ENCODE data around the gene EDN1. TPM values are rescaled to one million over a fixed set of nuclear protein-coding genes. Genes with fewer than 3 reads are reported as not detected.

EDN1 gene
- total RNA-seq, 1 donor from 2014 or later: 8.3 TPM

DNA sequence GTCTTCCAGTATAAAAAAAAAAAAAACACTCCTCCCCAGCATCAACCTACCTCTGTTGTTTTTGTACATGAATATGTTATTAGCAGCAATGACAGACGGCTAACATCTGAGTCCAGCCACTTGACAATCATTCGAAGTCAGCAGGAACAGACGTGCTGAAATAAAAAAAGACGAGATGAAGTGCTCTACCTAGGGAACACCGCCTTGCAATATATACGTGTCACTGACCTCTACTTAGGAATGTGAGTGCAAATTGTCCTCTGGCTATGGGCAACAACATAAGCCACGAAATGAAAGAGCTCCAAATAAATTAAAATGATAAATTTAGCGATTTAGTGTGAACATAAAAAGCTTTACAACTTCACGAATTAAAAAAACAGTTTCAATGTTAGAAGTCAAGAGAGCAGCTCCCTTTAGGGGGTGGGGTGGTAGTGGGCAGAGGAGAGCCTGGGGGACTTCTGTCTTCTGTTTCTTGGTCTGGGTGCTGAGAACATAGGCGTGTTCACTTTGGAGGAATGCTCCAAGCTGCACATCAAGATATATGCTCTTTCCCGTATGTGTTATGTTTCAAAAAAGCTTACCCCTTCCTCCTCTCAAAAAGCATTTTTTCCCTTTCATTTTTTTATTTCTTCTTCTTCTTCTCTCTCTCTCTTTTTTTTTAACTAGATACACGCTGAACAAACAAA, 23.3 kb downstream of the EDN1 start:
- no peak for DNase-seq (ENCODE audit: low spot score)
- Mint-ChIP-seq H3K4me3 (ENCODE audit: unreplicated experiment) (no peak overlapping the region), H3K9me3 (ENCODE audit: unreplicated experiment) (no peaks in the 10 kb centered on the region), H3K36me3 (ENCODE audit: low read depth, unreplicated experiment) (no peaks in the 10 kb centered on the region), H3K27me3 (ENCODE audit: unreplicated experiment) (no peaks in the 10 kb centered on the region), H3K27ac (ENCODE audit: unreplicated experiment) (no peak overlapping the region), H3K4me1 (ENCODE audit: unreplicated experiment) (no peaks in the 10 kb centered on the region)
- TF ChIP-seq, protein P1, sequence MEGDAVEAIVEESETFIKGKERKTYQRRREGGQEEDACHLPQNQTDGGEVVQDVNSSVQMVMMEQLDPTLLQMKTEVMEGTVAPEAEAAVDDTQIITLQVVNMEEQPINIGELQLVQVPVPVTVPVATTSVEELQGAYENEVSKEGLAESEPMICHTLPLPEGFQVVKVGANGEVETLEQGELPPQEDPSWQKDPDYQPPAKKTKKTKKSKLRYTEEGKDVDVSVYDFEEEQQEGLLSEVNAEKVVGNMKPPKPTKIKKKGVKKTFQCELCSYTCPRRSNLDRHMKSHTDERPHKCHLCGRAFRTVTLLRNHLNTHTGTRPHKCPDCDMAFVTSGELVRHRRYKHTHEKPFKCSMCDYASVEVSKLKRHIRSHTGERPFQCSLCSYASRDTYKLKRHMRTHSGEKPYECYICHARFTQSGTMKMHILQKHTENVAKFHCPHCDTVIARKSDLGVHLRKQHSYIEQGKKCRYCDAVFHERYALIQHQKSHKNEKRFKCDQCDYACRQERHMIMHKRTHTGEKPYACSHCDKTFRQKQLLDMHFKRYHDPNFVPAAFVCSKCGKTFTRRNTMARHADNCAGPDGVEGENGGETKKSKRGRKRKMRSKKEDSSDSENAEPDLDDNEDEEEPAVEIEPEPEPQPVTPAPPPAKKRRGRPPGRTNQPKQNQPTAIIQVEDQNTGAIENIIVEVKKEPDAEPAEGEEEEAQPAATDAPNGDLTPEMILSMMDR (IDR thresholded peaks at IDR 0.05; ENCODE audit: unreplicated experiment): no peak

DNA sequence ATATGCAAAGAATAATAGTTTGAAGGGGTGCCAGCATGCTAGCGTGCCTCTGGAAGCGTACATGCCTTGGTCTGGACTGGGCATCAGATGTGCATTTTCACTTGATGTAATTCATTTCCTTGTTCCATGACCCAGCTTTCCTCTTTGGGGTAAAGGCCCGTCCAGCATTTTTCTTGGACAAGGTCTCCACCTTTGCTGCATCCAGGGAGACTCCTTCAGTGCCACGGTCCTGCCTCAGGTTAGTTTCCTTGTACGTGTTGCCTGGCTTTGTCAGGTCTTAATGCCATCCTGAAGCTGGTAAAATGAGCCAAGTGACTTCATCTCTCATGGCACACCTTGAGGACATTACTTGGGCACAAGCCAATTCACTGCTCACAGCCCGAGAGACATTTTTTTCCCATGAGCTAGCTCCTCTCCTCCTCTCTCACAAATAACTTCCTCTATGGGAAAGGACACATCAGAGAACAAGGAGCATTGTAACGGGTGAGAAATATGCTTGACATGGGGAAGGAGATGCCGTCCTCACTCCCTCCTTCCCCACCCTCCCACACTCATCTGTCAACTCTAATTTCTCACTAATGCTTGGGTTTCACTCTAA, 23.9 kb downstream of the EDN1 start:
- no peak overlapping the region for H3K27ac Mint-ChIP-seq (ENCODE audit: unreplicated experiment)
- no peak for DNase-seq (ENCODE audit: low spot score)
- H3K36me3 Mint-ChIP-seq (ENCODE audit: low read depth, unreplicated experiment): no peaks in the 10 kb centered on the region
- H3K27me3 Mint-ChIP-seq (ENCODE audit: unreplicated experiment): no peaks in the 10 kb centered on the region
- H3K9me3 Mint-ChIP-seq (ENCODE audit: unreplicated experiment): peaks cover 4% of the 10 kb centered on the region
- H3K4me1 Mint-ChIP-seq (ENCODE audit: unreplicated experiment): no peaks in the 10 kb centered on the region
- H3K4me3 Mint-ChIP-seq (ENCODE audit: unreplicated experiment): no peak overlapping the region
- TF ChIP-seq, protein P1 (IDR thresholded peaks at IDR 0.05; ENCODE audit: unreplicated experiment): no peak

DNA sequence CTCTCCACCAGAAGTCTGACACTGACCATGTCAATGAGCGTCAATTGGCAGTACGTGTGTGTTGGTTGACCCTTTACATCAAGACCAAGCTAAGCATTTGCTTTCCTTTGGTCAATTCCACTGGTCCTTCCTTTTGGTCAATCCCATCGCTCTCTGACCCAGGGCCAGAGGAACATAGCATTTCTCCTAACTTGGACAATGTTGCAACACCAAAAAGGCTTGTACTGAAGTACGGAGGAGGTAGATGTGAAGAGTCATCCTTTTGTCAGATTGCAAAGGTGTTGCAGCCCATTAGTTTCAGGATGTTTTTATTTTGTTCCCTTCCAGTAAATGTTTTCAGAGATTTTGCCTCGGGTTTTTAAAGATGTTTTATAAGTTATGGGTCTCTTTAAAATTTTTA, 24.6 kb downstream of the EDN1 start:
- DNase-seq (ENCODE audit: low spot score): no peak
- Mint-ChIP-seq H3K4me1 (ENCODE audit: unreplicated experiment) (no peaks in the 10 kb centered on the region), H3K36me3 (ENCODE audit: low read depth, unreplicated experiment) (no peaks in the 10 kb centered on the region)

DNA sequence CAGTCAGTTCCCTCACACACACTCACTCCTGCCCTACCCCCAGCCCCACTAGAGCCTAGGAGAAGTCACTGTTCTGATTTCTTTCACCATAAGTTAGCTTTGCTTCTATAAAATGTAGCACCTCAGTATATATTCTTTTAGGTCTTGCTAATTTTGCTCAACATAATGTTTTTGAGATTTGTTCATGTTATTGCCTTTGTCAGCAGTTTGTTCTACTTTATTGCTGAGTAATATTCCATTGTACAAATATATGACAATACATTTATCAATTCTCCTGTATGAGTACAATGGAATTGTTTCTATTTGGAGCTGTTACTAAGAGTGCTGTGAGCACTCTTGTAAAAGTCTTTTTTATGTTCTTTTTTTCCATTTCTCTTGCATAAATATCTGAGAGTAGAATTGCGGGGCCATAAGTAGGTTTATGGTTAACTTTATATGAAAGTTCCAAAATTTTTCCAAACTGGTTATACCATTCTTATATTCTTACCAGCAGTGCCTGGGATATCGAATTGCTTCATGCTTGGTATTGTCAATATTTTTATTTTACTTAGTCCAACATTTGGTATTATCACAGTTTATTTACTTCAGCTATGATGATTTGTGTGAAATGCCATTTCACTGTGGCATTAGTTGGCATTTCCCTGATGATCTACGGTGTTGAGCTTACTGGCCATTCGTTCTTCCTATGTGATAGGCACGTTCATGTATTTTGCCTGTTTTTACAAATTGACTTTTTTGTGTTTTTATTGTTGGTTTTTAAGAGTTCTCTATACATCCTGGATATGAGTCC, 25.3 kb downstream of the EDN1 start:
- Mint-ChIP-seq H3K4me3 (ENCODE audit: unreplicated experiment) (no peak overlapping the region), H3K9me3 (ENCODE audit: unreplicated experiment) (peaks cover 4% of the 10 kb centered on the region), H3K4me1 (ENCODE audit: unreplicated experiment) (no peaks in the 10 kb centered on the region), H3K36me3 (ENCODE audit: low read depth, unreplicated experiment) (no peaks in the 10 kb centered on the region), H3K27me3 (ENCODE audit: unreplicated experiment) (no peaks in the 10 kb centered on the region), H3K27ac (ENCODE audit: unreplicated experiment) (no peak overlapping the region)
- DNase-seq (ENCODE audit: low spot score): no peak
- TF ChIP-seq, protein P1 (IDR thresholded peaks at IDR 0.05; ENCODE audit: unreplicated experiment): no peak

More for the DNA sequence above, 24.6 kb downstream of the EDN1 start:
- no peaks in the 10 kb centered on the region for H3K27me3 Mint-ChIP-seq (ENCODE audit: unreplicated experiment)
- TF ChIP-seq, protein P1 (IDR thresholded peaks at IDR 0.05; ENCODE audit: unreplicated experiment): no peak
- H3K27ac Mint-ChIP-seq (ENCODE audit: unreplicated experiment): no peak overlapping the region
- peaks cover 4% of the 10 kb centered on the region for H3K9me3 Mint-ChIP-seq (ENCODE audit: unreplicated experiment)
- no peak overlapping the region for H3K4me3 Mint-ChIP-seq (ENCODE audit: unreplicated experiment)
